Skin of body (tissue), 2 donors: ENCODE results near the gene SESN1. TPM values are rescaled to one million over a fixed set of nuclear protein-coding genes. Genes with fewer than 3 reads are reported as not detected.
"Not testable (repeated sequence)": the region's sequence is repeated elsewhere in the genome, so short reads cannot be mapped to it uniquely, and the experiment has no call there.

Experiments used
- DNase-seq: peaks from one replicate; lab custom pipeline; 2025; lab: John Stamatoyannopoulos, UW
- total RNA-seq: library from RNA; depleted of rRNA; stranded (reverse); fragments of >200 nt; gene quantifications from one replicate; pipeline ENCODE4 v1.2.3, GENCODE V29; 2014

SESN1 gene
- total RNA-seq: 55.1 TPM

GRCh38 chr6:109094416-109095035, at the start of gene SESN1:
Gene SESN1, minus strand, starts transcription at chr6:109094846. Its CDS starts 773 bp downstream, at chr6:109094073.
- peak; percentile 90 for DNase-seq

- no peak for DNase-seq
These were observed 48.5 kb upstream of the SESN1 start for GRCh38 chr6:109143191-109143590.

GRCh38 chr6:109142067-109142466, 47.4 kb upstream of the SESN1 start:
- not testable (repeated sequence) for DNase-seq

- DNase-seq: no peak
These were observed 44.5 kb upstream of the SESN1 start for GRCh38 chr6:109139109-109139508.

GRCh38 chr6:109136530-109136929, 41.9 kb upstream of the SESN1 start:
- DNase-seq: not testable (repeated sequence)

- DNase-seq: not testable (repeated sequence)
These were observed 41.4 kb upstream of the SESN1 start for GRCh38 chr6:109136039-109136438.

- DNase-seq: not testable (repeated sequence)
These were observed 41.0 kb upstream of the SESN1 start for GRCh38 chr6:109135600-109135999.

- DNase-seq: no peak
These were observed 35.4 kb upstream of the SESN1 start for GRCh38 chr6:109130065-109130464.

GRCh38 chr6:109125504-109125903, 30.9 kb upstream of the SESN1 start:
- no peak for DNase-seq

- DNase-seq: no peak
These were observed 29.6 kb upstream of the SESN1 start for GRCh38 chr6:109124219-109124618.

- no peak for DNase-seq
These were observed 26.8 kb upstream of the SESN1 start for GRCh38 chr6:109121411-109121810.

- DNase-seq: no peak
These were observed 24.3 kb upstream of the SESN1 start for GRCh38 chr6:109118871-109119354.

GRCh38 chr6:109118337-109118736, 23.7 kb upstream of the SESN1 start:
- DNase-seq: no peak

GRCh38 chr6:109117346-109118035, 22.8 kb upstream of the SESN1 start:
- peak; percentile 9 for DNase-seq

GRCh38 chr6:109112663-109113062, 18.0 kb upstream of the SESN1 start:
- not testable (repeated sequence) for DNase-seq

GRCh38 chr6:109109663-109110062, 15.0 kb upstream of the SESN1 start:
- not testable (repeated sequence) for DNase-seq

- DNase-seq: no peak
These were observed 11.0 kb upstream of the SESN1 start for GRCh38 chr6:109105681-109106080.

- no peak for DNase-seq
These were observed 9.9 kb upstream of the SESN1 start for GRCh38 chr6:109104512-109104911.

- no peak for DNase-seq
These were observed 9.3 kb upstream of the SESN1 start for GRCh38 chr6:109103942-109104341.

- no peak for DNase-seq
These were observed 8.1 kb upstream of the SESN1 start for GRCh38 chr6:109102762-109103161.

GRCh38 chr6:109097661-109098060, 3.0 kb upstream of the SESN1 start:
- no peak for DNase-seq

GRCh38 chr6:109096208-109096607, 1.6 kb upstream of the SESN1 start:
- no peak for DNase-seq

- DNase-seq: no peak
These were observed 1.1 kb upstream of the SESN1 start for GRCh38 chr6:109095835-109096084.
